GM10266 (cell line): Measurements from ENCODE around the gene EVPLL.
"Not testable (repeated sequence)": the region's sequence is repeated elsewhere in the genome, so short reads cannot be mapped to it uniquely, and the experiment has no call there.

Source experiments
- DNase-seq: peaks from one replicate; pipeline ENCODE4 v3.0.0; 2012; ENCODE audit errors: extremely low spot score

The EVPLL gene

GRCh38 chr17:18403604-18404003 is 26.0 kb downstream of the EVPLL start:
- DNase-seq, result not testable (repeated sequence)

GRCh38 chr17:18408906-18409305 is 31.3 kb downstream of the EVPLL start:
- DNase-seq, result not testable (repeated sequence)

DNA sequence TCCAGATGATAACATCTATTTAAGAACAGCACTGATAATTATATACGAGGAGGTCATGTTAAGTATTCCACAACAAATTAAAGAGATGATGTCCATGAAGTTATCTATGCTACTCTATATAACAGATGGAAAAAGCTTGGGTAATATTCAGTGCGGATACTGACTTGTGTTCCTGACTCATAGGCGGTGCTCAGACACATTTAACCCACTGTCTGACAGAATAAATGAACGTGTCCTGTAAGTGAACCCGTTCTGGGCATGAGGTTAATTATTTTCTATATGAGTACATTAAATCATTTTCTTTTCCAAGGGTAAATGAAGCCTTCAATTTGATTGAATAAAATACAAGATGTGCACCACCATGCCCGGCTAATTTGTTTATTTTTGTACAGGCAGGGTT is 31.7 kb downstream of the EVPLL start:
- not testable (repeated sequence) for DNase-seq

- DNase-seq, result not testable (repeated sequence)
Observed at GRCh38 chr17:18410736-18411135, 33.2 kb downstream of the EVPLL start.

DNA sequence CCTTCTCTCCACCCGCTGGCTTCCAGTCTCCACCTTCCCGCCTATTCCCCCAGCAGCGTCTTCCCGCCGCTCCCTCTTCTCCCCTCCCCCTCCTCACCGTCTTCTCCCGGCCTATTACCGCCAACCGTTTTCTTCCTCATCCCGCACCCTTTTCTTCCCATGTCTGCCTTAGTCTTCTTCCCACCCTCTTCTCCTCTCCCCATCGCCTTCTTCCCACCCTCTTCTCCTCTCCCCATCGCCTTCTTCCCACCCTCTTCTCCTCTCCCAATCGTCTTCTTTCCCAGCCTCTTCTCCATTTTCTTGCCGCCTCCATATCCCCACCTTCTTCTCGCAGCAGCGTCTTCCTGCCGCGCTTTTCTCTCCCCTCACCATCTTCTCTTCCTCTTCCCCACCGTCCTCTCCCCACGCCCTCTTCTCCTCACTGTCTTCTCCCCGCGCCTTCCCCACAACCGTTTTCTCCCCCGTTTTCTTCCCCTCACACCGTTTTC is 33.8 kb downstream of the EVPLL start:
- DNase-seq, result not testable (repeated sequence)

- DNase-seq, result not testable (repeated sequence)
Observed at GRCh38 chr17:18412001-18412538, 34.5 kb downstream of the EVPLL start.

DNA sequence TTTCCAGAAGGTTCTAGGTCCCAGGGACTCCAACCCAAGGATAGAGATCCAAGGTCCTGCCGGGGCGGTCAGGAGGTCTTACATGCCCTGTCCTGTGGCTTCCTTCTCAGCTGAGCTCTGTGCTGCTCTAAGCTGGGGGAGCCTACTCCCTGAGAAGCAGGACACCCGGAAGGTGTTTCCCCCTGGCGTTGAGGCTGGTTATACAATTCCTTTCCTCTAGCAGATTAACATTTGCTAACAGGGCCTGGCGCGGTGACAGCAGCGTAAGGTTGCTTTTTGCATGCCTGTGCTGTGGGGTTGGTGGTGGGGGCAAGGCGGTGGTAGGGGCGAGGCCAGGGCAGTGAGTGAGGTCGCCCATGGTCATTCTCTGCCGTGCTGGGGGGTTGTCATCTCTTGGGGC is 43.9 kb downstream of the EVPLL start:
- not testable (repeated sequence) for DNase-seq

DNA sequence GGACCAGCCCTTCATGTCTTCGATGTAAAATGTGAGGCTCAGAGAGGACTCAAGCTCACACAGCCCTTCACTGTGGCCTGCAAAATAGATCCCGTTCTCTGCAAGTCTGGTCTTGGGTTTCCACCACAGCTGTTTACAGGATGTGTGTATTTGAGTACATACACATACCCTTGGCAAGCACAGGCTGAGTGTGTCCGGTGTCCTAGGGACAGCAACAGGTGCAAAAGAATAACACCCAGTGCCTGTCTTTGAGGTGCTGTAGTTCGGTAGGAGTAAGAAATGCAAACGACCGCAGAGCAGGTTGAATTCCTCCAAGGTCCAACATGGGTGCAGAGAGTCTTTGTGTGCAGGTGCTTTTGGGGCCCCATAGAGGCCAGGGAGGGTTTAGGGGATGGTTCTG is 44.9 kb downstream of the EVPLL start:
- DNase-seq, result not testable (repeated sequence)

- DNase-seq, result not testable (repeated sequence)
Observed at GRCh38 chr17:18423015-18423414, 45.4 kb downstream of the EVPLL start.

GRCh38 chr17:18425593-18425992 is 48.0 kb downstream of the EVPLL start:
- DNase-seq, result not testable (repeated sequence)

DNA sequence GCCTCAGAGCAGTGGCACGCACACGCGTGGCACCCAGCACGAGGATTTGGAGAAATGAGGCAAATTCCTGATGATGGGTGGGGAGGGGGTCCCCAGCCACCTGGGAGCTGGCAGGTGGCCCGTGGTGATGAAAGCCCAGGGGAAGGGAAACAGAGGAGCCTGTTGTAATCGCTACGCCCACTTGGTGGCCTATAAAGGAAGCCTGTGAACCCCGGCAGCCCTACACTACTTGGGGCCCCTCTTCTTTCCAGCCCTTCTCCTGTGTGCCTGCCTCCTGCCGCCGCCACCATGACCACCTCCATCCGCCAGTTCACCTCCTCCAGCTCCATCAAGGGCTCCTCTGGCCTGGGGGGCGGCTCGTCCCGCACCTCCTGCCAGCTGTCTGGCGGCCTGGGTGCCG is 49.1 kb downstream of the EVPLL start:
- DNase-seq, result not testable (repeated sequence)

GRCh38 chr17:18432206-18432605 is 54.6 kb downstream of the EVPLL start:
- DNase-seq, result not testable (repeated sequence)
